GM08714 (cell line): ENCODE data around the gene EARS2.

Experiments used
- H3K4me3 ChIP-seq: fragments of 200-500 bp; sonication (Bioruptor generic); 2 replicates; pipeline ENCODE4 v1.5.1; 2014; ENCODE audit warnings: mild to moderate bottlenecking, low read length, inconsistent platforms
- ZNF274 ChIP-seq: IDR thresholded peaks from 2 replicates; pipeline ENCODE4 v1.6.1; 2012; ENCODE audit warnings: mild to moderate bottlenecking, low read depth, low read length

EARS2 gene

GRCh38 chr16:23478566-23478965 is 78.6 kb downstream of the EARS2 start:
- TF ChIP-seq ZNF274, result no peak
- H3K4me3 ChIP-seq, result no peak overlapping the region

GRCh38 chr16:23476289-23476688 is 80.9 kb downstream of the EARS2 start:
- no peak for TF ChIP-seq ZNF274
- H3K4me3 ChIP-seq, result no peak overlapping the region
